ENCODE results near the gene STPG2.

Gene STPG2

GRCh38 chr4:97662133-97662532 lies 481.1 kb downstream of the STPG2 start:
- H3K23ac ChIP-seq (ENCODE audit: low read length in 2 of 2): no peak overlapping the region
- H3K9me3 ChIP-seq (ENCODE audit: control insufficient read depth, low read length): peaks cover 10% of the 10 kb centered on the region
- no peak overlapping the region for H3K4me2 ChIP-seq (ENCODE audit: low read length, poor library complexity, severe bottlenecking)
- H3K27me3 ChIP-seq (ENCODE audit: control insufficient read depth in 1 of 2, insufficient read depth in 1 of 2, low read length in 2 of 2): no peaks in the 10 kb centered on the region
- H3K9ac ChIP-seq (ENCODE audit: low read length): no peak overlapping the region
- H3K79me1 ChIP-seq (replicated peaks; ENCODE audit: low read length, poor library complexity, severe bottlenecking): no peaks in the 10 kb centered on the region
- DNase-seq: no peak
- no peak overlapping the region for H3K4ac ChIP-seq (ENCODE audit: low read depth in 1 of 2, low read length in 2 of 2)
- WGBS: 80% methylated on average over 2 of the region's 2 CpGs
- H3K14ac ChIP-seq (ENCODE audit: low read length in 2 of 2): no peak overlapping the region
- no peak overlapping the region for H4K8ac ChIP-seq (ENCODE audit: low read length)
- H2BK5ac ChIP-seq (ENCODE audit: low read depth, low read length, poor library complexity, severe bottlenecking): no peak overlapping the region
- H2AK5ac ChIP-seq (ENCODE audit: low read length, severe bottlenecking): no peak overlapping the region
- H3K4me3 ChIP-seq (ENCODE audit: insufficient read depth in 1 of 2, low read depth in 1 of 2, low read length in 2 of 2): no peak overlapping the region
- H3K27ac ChIP-seq (ENCODE audit: low read length, poor library complexity, severe bottlenecking): no peak overlapping the region
- H2BK120ac ChIP-seq (ENCODE audit: low read depth, low read length): no peak overlapping the region
- H2AFZ ChIP-seq (ENCODE audit: low read depth, low read length): no peak overlapping the region
- H4K91ac ChIP-seq (ENCODE audit: low read length): no peak overlapping the region
- no peak overlapping the region for H2BK12ac ChIP-seq (ENCODE audit: low read length in 2 of 2)
- H3K36me3 ChIP-seq (ENCODE audit: control insufficient read depth in 1 of 2, insufficient read depth in 2 of 2, low read depth in 1 of 2, low read length in 2 of 2): no peaks in the 10 kb centered on the region
- H2BK15ac ChIP-seq (ENCODE audit: low read depth, poor library complexity, severe bottlenecking): no peak overlapping the region
- no peak overlapping the region for H3K18ac ChIP-seq (ENCODE audit: low read depth in 1 of 2, low read length in 2 of 2)
- no peaks in the 10 kb centered on the region for H3K4me1 ChIP-seq (ENCODE audit: control insufficient read depth, insufficient read depth, low read depth, low read length)

- no peak overlapping the region for H3K9ac ChIP-seq (ENCODE audit: low read length)
- no CpG with 5 or more reads among the region's 3 CpGs for WGBS
- H2AFZ ChIP-seq (ENCODE audit: low read depth, low read length): no peak overlapping the region
- H3K18ac ChIP-seq (ENCODE audit: low read depth in 1 of 2, low read length in 2 of 2): no peak overlapping the region
- H2BK5ac ChIP-seq (ENCODE audit: low read depth, low read length, poor library complexity, severe bottlenecking): no peak overlapping the region
- no peak overlapping the region for H2BK120ac ChIP-seq (ENCODE audit: low read depth, low read length)
- no peak overlapping the region for H3K4ac ChIP-seq (ENCODE audit: low read depth in 1 of 2, low read length in 2 of 2)
- H2BK12ac ChIP-seq (ENCODE audit: low read length in 2 of 2): no peak overlapping the region
- no peaks in the 10 kb centered on the region for H3K79me1 ChIP-seq (replicated peaks; ENCODE audit: low read length, poor library complexity, severe bottlenecking)
- no peaks in the 10 kb centered on the region for H3K4me1 ChIP-seq (ENCODE audit: control insufficient read depth, insufficient read depth, low read depth, low read length)
- no peaks in the 10 kb centered on the region for H3K36me3 ChIP-seq (ENCODE audit: control insufficient read depth in 1 of 2, insufficient read depth in 2 of 2, low read depth in 1 of 2, low read length in 2 of 2)
- DNase-seq: peak; percentile 48
- H3K4me2 ChIP-seq (ENCODE audit: low read length, poor library complexity, severe bottlenecking): no peak overlapping the region
- no peak overlapping the region for H3K14ac ChIP-seq (ENCODE audit: low read length in 2 of 2)
- H3K23ac ChIP-seq (ENCODE audit: low read length in 2 of 2): no peak overlapping the region
- H3K27ac ChIP-seq (ENCODE audit: low read length, poor library complexity, severe bottlenecking): no peak overlapping the region
- no peak overlapping the region for H3K4me3 ChIP-seq (ENCODE audit: insufficient read depth in 1 of 2, low read depth in 1 of 2, low read length in 2 of 2)
- no peak overlapping the region for H2AK5ac ChIP-seq (ENCODE audit: low read length, severe bottlenecking)
- no peaks in the 10 kb centered on the region for H3K27me3 ChIP-seq (ENCODE audit: control insufficient read depth in 1 of 2, insufficient read depth in 1 of 2, low read length in 2 of 2)
- H3K9me3 ChIP-seq (ENCODE audit: control insufficient read depth, low read length): no peaks in the 10 kb centered on the region
- H4K8ac ChIP-seq (ENCODE audit: low read length): no peak overlapping the region
- H2BK15ac ChIP-seq (ENCODE audit: low read depth, poor library complexity, severe bottlenecking): no peak overlapping the region
- no peak overlapping the region for H4K91ac ChIP-seq (ENCODE audit: low read length)
These were observed 487.1 kb downstream of the STPG2 start for GRCh38 chr4:97656044-97656720.

- H2AFZ ChIP-seq (ENCODE audit: low read depth, low read length): no peak overlapping the region
- WGBS: 35% methylated on average over 2 of the region's 2 CpGs
- no peak overlapping the region for H3K4me3 ChIP-seq (ENCODE audit: insufficient read depth in 1 of 2, low read depth in 1 of 2, low read length in 2 of 2)
- H2AK5ac ChIP-seq (ENCODE audit: low read length, severe bottlenecking): no peak overlapping the region
- no peak overlapping the region for H3K4ac ChIP-seq (ENCODE audit: low read depth in 1 of 2, low read length in 2 of 2)
- H3K14ac ChIP-seq (ENCODE audit: low read length in 2 of 2): no peak overlapping the region
- no peak for DNase-seq
- no peak overlapping the region for H3K9ac ChIP-seq (ENCODE audit: low read length)
- H3K23ac ChIP-seq (ENCODE audit: low read length in 2 of 2): no peak overlapping the region
- H2BK120ac ChIP-seq (ENCODE audit: low read depth, low read length): no peak overlapping the region
- H3K4me1 ChIP-seq (ENCODE audit: control insufficient read depth, insufficient read depth, low read depth, low read length): no peaks in the 10 kb centered on the region
- H3K4me2 ChIP-seq (ENCODE audit: low read length, poor library complexity, severe bottlenecking): no peak overlapping the region
- no peaks in the 10 kb centered on the region for H3K9me3 ChIP-seq (ENCODE audit: control insufficient read depth, low read length)
- no peaks in the 10 kb centered on the region for H3K36me3 ChIP-seq (ENCODE audit: control insufficient read depth in 1 of 2, insufficient read depth in 2 of 2, low read depth in 1 of 2, low read length in 2 of 2)
- no peak overlapping the region for H2BK12ac ChIP-seq (ENCODE audit: low read length in 2 of 2)
- H3K27me3 ChIP-seq (ENCODE audit: control insufficient read depth in 1 of 2, insufficient read depth in 1 of 2, low read length in 2 of 2): no peaks in the 10 kb centered on the region
- no peak overlapping the region for H2BK5ac ChIP-seq (ENCODE audit: low read depth, low read length, poor library complexity, severe bottlenecking)
- H2BK15ac ChIP-seq (ENCODE audit: low read depth, poor library complexity, severe bottlenecking): no peak overlapping the region
- H3K79me1 ChIP-seq (replicated peaks; ENCODE audit: low read length, poor library complexity, severe bottlenecking): no peaks in the 10 kb centered on the region
- no peak overlapping the region for H3K27ac ChIP-seq (ENCODE audit: low read length, poor library complexity, severe bottlenecking)
- H4K8ac ChIP-seq (ENCODE audit: low read length): no peak overlapping the region
- no peak overlapping the region for H3K18ac ChIP-seq (ENCODE audit: low read depth in 1 of 2, low read length in 2 of 2)
- H4K91ac ChIP-seq (ENCODE audit: low read length): no peak overlapping the region
These were observed 489.6 kb downstream of the STPG2 start for GRCh38 chr4:97653701-97654100.

- Histone ChIP-seq H4K8ac (ENCODE audit: low read length) (no peak overlapping the region), H3K9me3 (ENCODE audit: control insufficient read depth, low read length) (no peaks in the 10 kb centered on the region), H3K4me3 (ENCODE audit: insufficient read depth in 1 of 2, low read depth in 1 of 2, low read length in 2 of 2) (no peak overlapping the region), H3K14ac (ENCODE audit: low read length in 2 of 2) (no peak overlapping the region), H3K27ac (ENCODE audit: low read length, poor library complexity, severe bottlenecking) (no peak overlapping the region), H2BK120ac (ENCODE audit: low read depth, low read length) (no peak overlapping the region), H2AFZ (ENCODE audit: low read depth, low read length) (no peak overlapping the region), H2BK5ac (ENCODE audit: low read depth, low read length, poor library complexity, severe bottlenecking) (no peak overlapping the region), H3K4me2 (ENCODE audit: low read length, poor library complexity, severe bottlenecking) (no peak overlapping the region), H3K9ac (ENCODE audit: low read length) (no peak overlapping the region), H3K4me1 (ENCODE audit: control insufficient read depth, insufficient read depth, low read depth, low read length) (no peaks in the 10 kb centered on the region), H4K91ac (ENCODE audit: low read length) (no peak overlapping the region), H3K36me3 (ENCODE audit: control insufficient read depth in 1 of 2, insufficient read depth in 2 of 2, low read depth in 1 of 2, low read length in 2 of 2) (no peaks in the 10 kb centered on the region), H2BK12ac (ENCODE audit: low read length in 2 of 2) (no peak overlapping the region), H3K27me3 (ENCODE audit: control insufficient read depth in 1 of 2, insufficient read depth in 1 of 2, low read length in 2 of 2) (no peaks in the 10 kb centered on the region), H3K18ac (ENCODE audit: low read depth in 1 of 2, low read length in 2 of 2) (no peak overlapping the region), H3K4ac (ENCODE audit: low read depth in 1 of 2, low read length in 2 of 2) (no peak overlapping the region), H2AK5ac (ENCODE audit: low read length, severe bottlenecking) (no peak overlapping the region), H3K79me1 (replicated peaks; ENCODE audit: low read length, poor library complexity, severe bottlenecking) (no peaks in the 10 kb centered on the region), H2BK15ac (ENCODE audit: low read depth, poor library complexity, severe bottlenecking) (no peak overlapping the region), H3K23ac (ENCODE audit: low read length in 2 of 2) (no peak overlapping the region)
- DNase-seq: no peak
These were observed 496.3 kb downstream of the STPG2 start for GRCh38 chr4:97646997-97647396.
